Measurements from ENCODE around the gene PPAN. TPM values are rescaled to one million over a fixed set of nuclear protein-coding genes. Genes with fewer than 3 reads are reported as not detected.

PPAN gene
- total RNA-seq, 1 donor from 2014 or later, result 39.6 TPM

GRCh38 chr19:10137751-10138682 lies 31.9 kb downstream of the PPAN start:
- Mint-ChIP-seq H3K4me3 (ENCODE audit: unreplicated experiment) (no peak overlapping the region), H3K9me3 (ENCODE audit: unreplicated experiment) (no peaks in the 10 kb centered on the region), H3K27me3 (ENCODE audit: unreplicated experiment) (no peaks in the 10 kb centered on the region), H3K27ac (ENCODE audit: unreplicated experiment) (no peak overlapping the region), H3K4me1 (ENCODE audit: unreplicated experiment) (peaks cover 3% of the 10 kb centered on the region), H3K36me3 (ENCODE audit: low read depth, unreplicated experiment) (peaks cover 26% of the 10 kb centered on the region)
- TF ChIP-seq, protein P1, sequence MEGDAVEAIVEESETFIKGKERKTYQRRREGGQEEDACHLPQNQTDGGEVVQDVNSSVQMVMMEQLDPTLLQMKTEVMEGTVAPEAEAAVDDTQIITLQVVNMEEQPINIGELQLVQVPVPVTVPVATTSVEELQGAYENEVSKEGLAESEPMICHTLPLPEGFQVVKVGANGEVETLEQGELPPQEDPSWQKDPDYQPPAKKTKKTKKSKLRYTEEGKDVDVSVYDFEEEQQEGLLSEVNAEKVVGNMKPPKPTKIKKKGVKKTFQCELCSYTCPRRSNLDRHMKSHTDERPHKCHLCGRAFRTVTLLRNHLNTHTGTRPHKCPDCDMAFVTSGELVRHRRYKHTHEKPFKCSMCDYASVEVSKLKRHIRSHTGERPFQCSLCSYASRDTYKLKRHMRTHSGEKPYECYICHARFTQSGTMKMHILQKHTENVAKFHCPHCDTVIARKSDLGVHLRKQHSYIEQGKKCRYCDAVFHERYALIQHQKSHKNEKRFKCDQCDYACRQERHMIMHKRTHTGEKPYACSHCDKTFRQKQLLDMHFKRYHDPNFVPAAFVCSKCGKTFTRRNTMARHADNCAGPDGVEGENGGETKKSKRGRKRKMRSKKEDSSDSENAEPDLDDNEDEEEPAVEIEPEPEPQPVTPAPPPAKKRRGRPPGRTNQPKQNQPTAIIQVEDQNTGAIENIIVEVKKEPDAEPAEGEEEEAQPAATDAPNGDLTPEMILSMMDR (IDR thresholded peaks at IDR 0.05; ENCODE audit: unreplicated experiment), result no peak
- DNase-seq (ENCODE audit: low spot score), result no peak

DNA sequence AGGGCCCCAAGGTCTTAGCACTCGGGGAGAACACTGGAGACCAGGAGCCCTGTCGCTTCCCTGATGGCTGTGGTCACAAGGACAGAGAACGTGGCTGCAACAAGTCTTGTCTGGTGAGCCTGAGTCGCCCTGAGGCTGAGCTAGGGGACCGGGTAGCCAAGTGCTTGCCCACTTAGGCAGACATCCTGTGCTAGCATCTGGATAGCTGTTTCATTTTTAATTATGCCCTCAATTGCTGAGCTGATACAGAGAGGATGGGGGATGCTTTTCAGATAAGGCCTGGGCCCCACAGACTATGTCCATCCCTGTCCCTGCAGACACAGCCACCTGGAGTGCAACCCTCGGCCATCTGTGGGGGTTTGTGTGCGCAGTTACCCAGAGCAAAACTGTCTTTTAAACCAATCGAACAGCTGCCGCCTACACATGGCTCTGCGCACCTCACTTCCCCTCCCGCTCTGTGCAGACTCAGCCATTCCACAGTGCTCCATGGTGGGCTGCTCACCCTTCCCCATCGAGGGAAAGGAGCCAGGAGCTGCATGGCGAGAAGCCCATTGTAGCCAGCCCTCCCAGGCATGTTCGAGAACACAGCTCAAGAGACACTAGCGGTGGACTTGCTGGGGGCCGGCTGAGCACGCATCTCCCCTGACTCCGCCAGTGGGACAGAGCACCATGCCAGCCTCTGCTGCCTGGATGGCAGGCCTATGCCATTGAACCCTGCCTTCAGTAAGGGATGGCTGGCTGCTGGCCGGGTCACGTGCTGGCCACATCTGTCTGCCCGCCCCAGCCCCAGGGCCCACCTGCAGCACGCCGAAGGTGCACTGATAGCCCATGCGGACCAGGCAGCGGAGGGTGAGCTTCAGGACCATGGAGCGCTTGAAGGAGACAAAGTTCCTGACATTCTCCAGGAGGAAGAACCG lies 33.0 kb downstream of the PPAN start:
- no peaks in the 10 kb centered on the region for H3K9me3 Mint-ChIP-seq (ENCODE audit: unreplicated experiment)
- no peaks in the 10 kb centered on the region for H3K27me3 Mint-ChIP-seq (ENCODE audit: unreplicated experiment)
- H3K27ac Mint-ChIP-seq (ENCODE audit: unreplicated experiment), result no peak overlapping the region
- peaks cover 3% of the 10 kb centered on the region for H3K4me1 Mint-ChIP-seq (ENCODE audit: unreplicated experiment)
- DNase-seq (ENCODE audit: low spot score), result no peak
- TF ChIP-seq, protein P1 (IDR thresholded peaks at IDR 0.05; ENCODE audit: unreplicated experiment), result no peak
- H3K4me3 Mint-ChIP-seq (ENCODE audit: unreplicated experiment), result no peak overlapping the region
- peaks cover 22% of the 10 kb centered on the region for H3K36me3 Mint-ChIP-seq (ENCODE audit: low read depth, unreplicated experiment)

DNA sequence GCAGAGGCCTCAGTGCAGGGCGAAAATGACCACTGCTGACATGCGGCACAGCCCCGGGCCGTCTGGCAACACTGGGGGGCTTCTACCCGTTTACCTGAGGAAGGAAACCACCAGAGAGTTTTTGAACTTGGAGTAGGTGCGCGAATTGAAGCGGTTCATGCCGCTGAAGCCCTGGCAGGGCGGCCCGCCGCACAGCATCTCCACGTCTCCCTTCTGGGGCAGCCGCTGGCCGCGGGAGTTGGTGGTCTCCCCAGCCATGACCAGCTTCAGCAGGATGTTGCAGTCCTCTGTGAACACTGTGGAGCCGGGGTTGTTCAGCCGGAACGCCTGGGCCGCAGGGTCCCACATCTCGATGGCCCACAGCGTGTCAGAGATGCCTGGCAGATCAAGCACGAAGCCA lies 33.8 kb downstream of the PPAN start:
- no peak overlapping the region for H3K27ac Mint-ChIP-seq (ENCODE audit: unreplicated experiment)
- no peaks in the 10 kb centered on the region for H3K27me3 Mint-ChIP-seq (ENCODE audit: unreplicated experiment)
- H3K4me1 Mint-ChIP-seq (ENCODE audit: unreplicated experiment), result peaks cover 3% of the 10 kb centered on the region
- no peaks in the 10 kb centered on the region for H3K9me3 Mint-ChIP-seq (ENCODE audit: unreplicated experiment)
- H3K4me3 Mint-ChIP-seq (ENCODE audit: unreplicated experiment), result no peak overlapping the region
- no peak for DNase-seq (ENCODE audit: low spot score)
- TF ChIP-seq, protein P1 (IDR thresholded peaks at IDR 0.05; ENCODE audit: unreplicated experiment), result no peak
- peaks cover 25% of the 10 kb centered on the region for H3K36me3 Mint-ChIP-seq (ENCODE audit: low read depth, unreplicated experiment)

GRCh38 chr19:10141479-10141878 lies 35.3 kb downstream of the PPAN start:
- no peak for DNase-seq (ENCODE audit: low spot score)
- Mint-ChIP-seq H3K4me1 (ENCODE audit: unreplicated experiment) (peaks cover 3% of the 10 kb centered on the region), H3K9me3 (ENCODE audit: unreplicated experiment) (no peaks in the 10 kb centered on the region), H3K36me3 (ENCODE audit: low read depth, unreplicated experiment) (peaks cover 34% of the 10 kb centered on the region), H3K4me3 (ENCODE audit: unreplicated experiment) (no peak overlapping the region), H3K27me3 (ENCODE audit: unreplicated experiment) (no peaks in the 10 kb centered on the region), H3K27ac (ENCODE audit: unreplicated experiment) (no peak overlapping the region)
- TF ChIP-seq, protein P1 (IDR thresholded peaks at IDR 0.05; ENCODE audit: unreplicated experiment), result no peak

All from endothelial cell (in vitro differentiated cells).